Spinal cord (tissue), 10 donors: ENCODE results near the gene MPC1. TPM values are rescaled to one million over a fixed set of nuclear protein-coding genes. Genes with fewer than 3 reads are reported as not detected.

Source experiments
- DNase-seq, 6 donors: peaks; one replicate each; pipeline versions ENCODE4 v3.0.0 to v3.0.0-alpha.2; 2013 to 2015; ENCODE audit warnings: low spot score in 6 of 6, low read depth in 4 of 6
- H3K27ac ChIP-seq: one replicate; pipeline ENCODE4 v1.5.1; 2013; ENCODE audit warnings: low read depth, low read length, control low read depth
- H3K27me3 ChIP-seq: one replicate; pipeline ENCODE4 v1.6.1; 2013; ENCODE audit warnings: low read length; ENCODE audit not compliant: control insufficient read depth, insufficient read depth
- H3K36me3 ChIP-seq: one replicate; pipeline ENCODE4 v1.6.1; 2013; ENCODE audit warnings: low read length; ENCODE audit not compliant: control insufficient read depth, insufficient read depth
- H3K4me1 ChIP-seq: one replicate; pipeline ENCODE4 v1.6.1; 2013; ENCODE audit warnings: low read length; ENCODE audit not compliant: control insufficient read depth, insufficient read depth
- H3K4me3 ChIP-seq: one replicate; pipeline ENCODE4 v1.5.1; 2013; ENCODE audit warnings: low read depth, low read length, control low read depth
- H3K9me3 ChIP-seq: one replicate; pipeline ENCODE4 v1.6.1; 2013; ENCODE audit warnings: low read length; ENCODE audit not compliant: control insufficient read depth, insufficient read depth
- WGBS: methylation state at CpG from one replicate; pipeline ENCODE4 v1.1.5; 2013; ENCODE audit warnings: missing lambda C conversion rate; ENCODE audit not compliant: insufficient coverage; 5-methylcytosine and 5-hydroxymethylcytosine counted together
- polyA plus RNA-seq, 2 donors: library from polyadenylated mRNA; unstranded; fragments of 120-200 nt; gene quantifications; one replicate each; pipeline ENCODE4 v1.2.1, GENCODE V29; 2013; ENCODE audit not compliant: insufficient read length in 2 of 2
- total RNA-seq, 2 donors: library from RNA; depleted of rRNA in 1 of 2; stranded (reverse); fragments of 120-200 nt in 1 of 2; fragments of >200 nt in 1 of 2; gene quantifications; one replicate each; pipeline versions ENCODE4 v1.2.3 to v1.2.4, GENCODE V29; 2013 to 2014
- donor health status: healthy.

MPC1 gene
- total and polyA plus RNA-seq, 4 donors, result 74.8 to 150 (median 114) TPM

GRCh38 chr6:166331503-166332415, 51.0 kb downstream of the MPC1 start:
- DNase-seq, result peak in 1 of 6 donors; percentile 64
- peaks cover 11% of the 10 kb centered on the region for H3K4me1 ChIP-seq
- no peaks in the 10 kb centered on the region for H3K9me3 ChIP-seq
- no peak overlapping the region for H3K27ac ChIP-seq
- H3K4me3 ChIP-seq, result no peak overlapping the region
- H3K36me3 ChIP-seq, result peaks cover 28% of the 10 kb centered on the region
- 72% methylated on average over 4 of the region's 13 CpGs for WGBS
- no peaks in the 10 kb centered on the region for H3K27me3 ChIP-seq

- peak in 2 of 6 donors; percentile 9 to 41 for DNase-seq
These were observed 52.1 kb downstream of the MPC1 start for GRCh38 chr6:166330612-166331011.

GRCh38 chr6:166325383-166326042, 57.2 kb downstream of the MPC1 start:
- Histone ChIP-seq H3K27me3 (no peaks in the 10 kb centered on the region), H3K4me1 (peaks cover 2% of the 10 kb centered on the region), H3K4me3 (no peak overlapping the region), H3K27ac (no peak overlapping the region), H3K36me3 (peaks cover 33% of the 10 kb centered on the region), H3K9me3 (no peaks in the 10 kb centered on the region)
- 78% methylated on average over 6 of the region's 6 CpGs for WGBS
- no peak for DNase-seq

More at GRCh38 chr6:166330612-166331011, 52.1 kb downstream of the MPC1 start:
- Histone ChIP-seq H3K27ac (no peak overlapping the region), H3K4me1 (peaks cover 11% of the 10 kb centered on the region), H3K9me3 (no peaks in the 10 kb centered on the region), H3K4me3 (no peak overlapping the region), H3K36me3 (peaks cover 29% of the 10 kb centered on the region), H3K27me3 (no peaks in the 10 kb centered on the region)
- 16% methylated on average over 6 of the region's 11 CpGs for WGBS

- DNase-seq, result no peak
- H3K36me3 ChIP-seq, result peaks cover 38% of the 10 kb centered on the region
- H3K27me3 ChIP-seq, result no peaks in the 10 kb centered on the region
- WGBS, result 36% methylated on average over 2 of the region's 5 CpGs
- no peak overlapping the region for H3K27ac ChIP-seq
- H3K4me3 ChIP-seq, result no peak overlapping the region
- H3K9me3 ChIP-seq, result no peaks in the 10 kb centered on the region
- peaks cover 10% of the 10 kb centered on the region for H3K4me1 ChIP-seq
These were observed 59.3 kb downstream of the MPC1 start for GRCh38 chr6:166323395-166323794.

- H3K9me3 ChIP-seq, result no peaks in the 10 kb centered on the region
- H3K4me1 ChIP-seq, result peaks cover 10% of the 10 kb centered on the region
- no peak overlapping the region for H3K4me3 ChIP-seq
- H3K27me3 ChIP-seq, result no peaks in the 10 kb centered on the region
- peaks cover 29% of the 10 kb centered on the region for H3K36me3 ChIP-seq
- WGBS, result 80% methylated on average over 15 of the region's 18 CpGs
- H3K27ac ChIP-seq, result no peak overlapping the region
- peak in 1 of 6 donors; percentile 35 for DNase-seq
These were observed 63.8 kb downstream of the MPC1 start for GRCh38 chr6:166318649-166319600.

GRCh38 chr6:166318227-166318626, 64.5 kb downstream of the MPC1 start:
- WGBS, result 87% methylated on average over 14 of the region's 14 CpGs
- no peaks in the 10 kb centered on the region for H3K9me3 ChIP-seq
- peaks cover 29% of the 10 kb centered on the region for H3K36me3 ChIP-seq
- H3K27me3 ChIP-seq, result no peaks in the 10 kb centered on the region
- no peak for DNase-seq
- H3K4me1 ChIP-seq, result peaks cover 10% of the 10 kb centered on the region
- H3K4me3 ChIP-seq, result no peak overlapping the region
- no peak overlapping the region for H3K27ac ChIP-seq

GRCh38 chr6:166317261-166318212, 65.2 kb downstream of the MPC1 start:
- Histone ChIP-seq H3K27ac (no peak overlapping the region), H3K9me3 (no peaks in the 10 kb centered on the region), H3K4me1 (peaks cover 10% of the 10 kb centered on the region), H3K27me3 (no peaks in the 10 kb centered on the region), H3K4me3 (no peak overlapping the region), H3K36me3 (peaks cover 29% of the 10 kb centered on the region)
- DNase-seq, result no peak
- 85% methylated on average over 19 of the region's 19 CpGs for WGBS

GRCh38 chr6:166315436-166315835, 67.3 kb downstream of the MPC1 start:
- DNase-seq, result no peak
- Histone ChIP-seq H3K27me3 (no peaks in the 10 kb centered on the region), H3K9me3 (no peaks in the 10 kb centered on the region), H3K4me3 (no peak overlapping the region), H3K36me3 (peaks cover 15% of the 10 kb centered on the region), H3K27ac (no peak overlapping the region), H3K4me1 (peaks cover 10% of the 10 kb centered on the region)
- 90% methylated on average over 10 of the region's 11 CpGs for WGBS
